GM12864 (cell line): Measurements from ENCODE around the gene CDC20.

Experiments
- DNase-seq: peaks from one replicate; pipeline ENCODE4 v3.0.0-alpha.2; 2011; ENCODE audit warnings: low read depth
- H3K4me3 ChIP-seq: 2 replicates; pipeline ENCODE4 v1.5.1; 2011; ENCODE audit warnings: mild to moderate bottlenecking, low read depth, low read length, control low read depth
- TF ChIP-seq, protein P1 (sequence below): IDR thresholded peaks from 2 replicates; pipeline ENCODE4 v1.5.1; 2011; ENCODE audit warnings: low read depth, mild to moderate bottlenecking, moderate library complexity, low read length, control low read depth, inconsistent platforms; ENCODE audit errors: missing control alignments

CDC20 gene

DNA sequence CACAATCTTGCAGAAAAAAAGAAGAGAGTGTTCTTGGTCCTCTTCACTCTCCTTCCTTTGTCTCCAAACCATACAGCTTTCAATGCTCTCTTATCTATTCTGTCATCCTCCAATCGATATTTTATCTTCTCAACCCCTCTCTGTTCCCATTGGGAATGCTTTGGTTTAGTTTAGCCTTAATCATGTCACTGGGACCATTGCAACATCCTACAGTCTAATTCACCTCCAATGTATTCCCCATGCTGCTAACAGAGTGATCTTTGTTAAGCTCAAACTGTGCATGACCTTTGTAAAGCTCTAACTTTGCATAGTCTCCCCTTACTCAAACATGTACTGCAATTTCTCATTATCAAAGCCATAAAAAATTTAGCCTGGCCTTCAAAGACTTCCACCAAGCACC lies 18.2 kb upstream of the CDC20 start:
- H3K4me3 ChIP-seq: no peak overlapping the region
- no peak for DNase-seq
- TF ChIP-seq, protein P1, sequence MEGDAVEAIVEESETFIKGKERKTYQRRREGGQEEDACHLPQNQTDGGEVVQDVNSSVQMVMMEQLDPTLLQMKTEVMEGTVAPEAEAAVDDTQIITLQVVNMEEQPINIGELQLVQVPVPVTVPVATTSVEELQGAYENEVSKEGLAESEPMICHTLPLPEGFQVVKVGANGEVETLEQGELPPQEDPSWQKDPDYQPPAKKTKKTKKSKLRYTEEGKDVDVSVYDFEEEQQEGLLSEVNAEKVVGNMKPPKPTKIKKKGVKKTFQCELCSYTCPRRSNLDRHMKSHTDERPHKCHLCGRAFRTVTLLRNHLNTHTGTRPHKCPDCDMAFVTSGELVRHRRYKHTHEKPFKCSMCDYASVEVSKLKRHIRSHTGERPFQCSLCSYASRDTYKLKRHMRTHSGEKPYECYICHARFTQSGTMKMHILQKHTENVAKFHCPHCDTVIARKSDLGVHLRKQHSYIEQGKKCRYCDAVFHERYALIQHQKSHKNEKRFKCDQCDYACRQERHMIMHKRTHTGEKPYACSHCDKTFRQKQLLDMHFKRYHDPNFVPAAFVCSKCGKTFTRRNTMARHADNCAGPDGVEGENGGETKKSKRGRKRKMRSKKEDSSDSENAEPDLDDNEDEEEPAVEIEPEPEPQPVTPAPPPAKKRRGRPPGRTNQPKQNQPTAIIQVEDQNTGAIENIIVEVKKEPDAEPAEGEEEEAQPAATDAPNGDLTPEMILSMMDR: no peak

DNA sequence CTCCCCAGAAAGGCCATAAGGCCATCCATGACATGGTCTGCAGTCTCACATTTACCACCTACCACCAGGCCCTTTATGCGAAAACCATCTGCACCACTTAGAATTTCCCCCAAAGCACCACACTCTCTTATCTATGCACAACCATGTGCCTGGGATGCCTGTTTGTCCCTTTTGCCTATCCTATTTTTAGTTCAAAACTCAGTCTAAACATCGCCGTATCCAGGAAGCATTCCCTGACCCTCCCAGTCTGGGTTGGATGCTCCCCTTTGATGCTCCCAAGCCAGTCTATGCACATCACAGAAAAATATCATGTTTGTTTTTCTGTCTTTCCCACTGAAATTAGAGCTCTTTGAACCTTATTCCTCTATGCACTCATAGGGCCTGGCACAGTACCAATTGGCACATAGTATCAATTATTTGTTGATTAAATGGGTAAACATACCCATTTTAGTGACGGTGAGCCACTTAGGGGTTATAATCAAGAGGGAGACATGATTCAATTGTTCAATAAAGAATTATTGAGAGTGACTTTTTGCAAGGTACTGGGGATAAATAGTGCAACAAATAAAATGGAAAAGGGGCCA lies 14.4 kb upstream of the CDC20 start:
- TF ChIP-seq, protein P1: no peak
- H3K4me3 ChIP-seq: no peak overlapping the region
- DNase-seq: no peak

DNA sequence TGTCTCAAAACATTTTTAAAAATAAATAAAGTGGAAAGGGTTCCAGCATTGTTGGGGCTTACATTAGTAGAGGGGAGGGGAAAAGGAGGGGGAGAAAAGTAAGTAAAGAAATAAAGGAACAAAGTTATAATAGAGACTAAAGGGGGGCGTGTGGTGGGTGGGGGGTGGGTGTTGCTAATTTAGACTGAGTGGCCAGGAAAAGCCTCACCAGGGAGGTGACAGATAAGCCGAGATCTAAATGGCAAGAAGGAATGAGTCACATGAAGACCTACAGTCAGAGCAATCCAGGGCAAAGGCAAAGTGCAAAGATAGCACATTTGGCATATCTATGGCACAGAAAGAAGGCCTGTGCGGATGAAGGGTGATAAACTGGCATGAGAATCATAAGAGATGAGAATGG lies 13.7 kb upstream of the CDC20 start:
- TF ChIP-seq, protein P1: no peak
- no peak overlapping the region for H3K4me3 ChIP-seq
- DNase-seq: no peak

DNA sequence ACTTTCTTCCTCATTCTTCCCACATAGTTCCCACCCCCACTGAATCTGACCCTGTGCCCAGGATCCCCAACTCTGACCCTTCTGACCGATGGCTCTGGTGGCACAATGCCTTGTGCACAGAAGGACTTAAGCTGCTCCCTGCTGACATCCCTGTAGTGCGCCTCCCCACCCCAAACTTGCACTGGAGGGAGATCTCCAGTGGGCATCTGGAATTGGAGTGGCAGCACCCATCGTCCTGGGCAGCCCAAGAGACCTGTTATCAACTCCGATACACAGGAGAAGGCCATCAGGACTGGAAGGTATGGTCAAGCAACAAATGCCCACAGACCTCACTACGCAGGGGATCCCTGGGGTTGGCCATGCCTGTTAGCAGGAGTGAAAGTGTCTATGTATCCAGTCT lies 12.1 kb upstream of the CDC20 start:
- TF ChIP-seq, protein P1: no peak

DNA sequence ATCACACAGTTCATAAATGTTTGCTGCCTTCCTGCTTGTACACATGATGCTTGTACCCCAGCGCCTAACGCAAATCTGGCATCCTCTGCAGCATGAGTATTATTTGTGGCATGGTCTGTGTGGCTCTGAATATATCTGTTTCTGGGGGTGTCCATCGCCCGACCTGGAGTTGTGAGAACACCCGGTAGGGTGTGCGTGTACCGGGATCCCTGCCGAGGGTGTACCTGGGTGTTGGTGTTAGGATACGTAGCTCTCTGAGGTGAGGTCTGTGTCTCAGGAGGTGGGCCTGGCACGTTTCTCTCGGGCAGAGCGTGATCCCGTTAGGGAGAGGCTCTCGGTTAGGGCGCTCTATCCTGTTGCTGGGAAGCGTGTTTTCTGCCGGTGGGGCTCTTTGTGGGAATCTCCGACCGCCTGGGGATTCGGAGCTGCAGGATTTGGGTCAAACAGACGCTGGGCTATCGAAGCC lies 10.4 kb upstream of the CDC20 start:
- H3K4me3 ChIP-seq: peak overlapping the region; percentile 62
- TF ChIP-seq, protein P1: no peak
- no peak for DNase-seq

More for the DNA sequence above, 12.1 kb upstream of the CDC20 start:
- H3K4me3 ChIP-seq: no peak overlapping the region
- no peak for DNase-seq

DNA sequence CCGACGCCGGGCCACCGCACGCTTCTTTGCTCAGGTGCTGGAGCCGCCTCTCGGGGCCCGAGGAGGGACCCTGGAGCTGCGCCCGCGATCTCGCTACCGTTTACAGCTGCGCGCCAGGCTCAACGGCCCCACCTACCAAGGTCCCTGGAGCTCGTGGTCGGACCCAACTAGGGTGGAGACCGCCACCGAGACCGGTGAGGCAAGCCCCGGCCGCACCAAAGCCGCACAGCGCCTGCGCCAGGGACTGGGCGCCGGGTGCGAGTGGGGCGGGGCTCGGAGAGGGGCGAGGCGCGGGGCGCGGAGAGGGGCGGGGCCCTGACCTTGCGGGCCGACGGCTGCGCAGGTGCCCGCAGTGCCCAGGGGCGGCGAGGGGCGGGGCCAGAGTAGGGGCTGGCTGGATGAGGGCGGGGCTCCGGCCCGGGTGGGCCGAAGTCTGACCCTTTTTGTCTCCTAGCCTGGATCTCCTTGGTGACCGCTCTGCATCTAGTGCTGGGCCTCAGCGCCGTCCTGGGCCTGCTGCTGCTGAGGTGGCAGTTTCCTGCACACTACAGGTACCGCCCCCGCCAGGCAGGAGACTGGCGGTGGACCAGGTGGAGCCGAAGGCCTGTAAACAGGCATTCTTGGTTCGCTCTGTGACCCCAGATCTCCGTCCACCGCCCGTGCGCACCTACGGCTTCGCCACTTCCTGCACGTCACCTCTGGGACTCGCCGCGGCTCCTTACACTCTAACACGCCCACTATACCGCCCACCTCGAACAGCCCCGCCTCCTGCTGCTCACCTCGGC lies 9.8 kb upstream of the CDC20 start:
- DNase-seq: peak; percentile 54
- H3K4me3 ChIP-seq: peak overlapping the region; percentile 62
- TF ChIP-seq, protein P1: no peak
